PC-9 (cell line): ENCODE data around the gene KREMEN1.

Source experiments
- EZH2 ChIP-seq: fragments of 200-600 bp; sonication (generic); IDR thresholded peaks from 2 replicates; pipeline ENCODE4 v1.8.0; 2017; ENCODE audit warnings: antibody characterized with exemption, low read depth
- TF ChIP-seq, protein P1 (sequence below): fragments of 200-600 bp; sonication (generic); conservative IDR thresholded peaks from 2 replicates; pipeline ENCODE4 v1.6.1; 2017; ENCODE audit warnings: mixed run types, antibody characterized with exemption, mild to moderate bottlenecking, moderate library complexity

DNA sequence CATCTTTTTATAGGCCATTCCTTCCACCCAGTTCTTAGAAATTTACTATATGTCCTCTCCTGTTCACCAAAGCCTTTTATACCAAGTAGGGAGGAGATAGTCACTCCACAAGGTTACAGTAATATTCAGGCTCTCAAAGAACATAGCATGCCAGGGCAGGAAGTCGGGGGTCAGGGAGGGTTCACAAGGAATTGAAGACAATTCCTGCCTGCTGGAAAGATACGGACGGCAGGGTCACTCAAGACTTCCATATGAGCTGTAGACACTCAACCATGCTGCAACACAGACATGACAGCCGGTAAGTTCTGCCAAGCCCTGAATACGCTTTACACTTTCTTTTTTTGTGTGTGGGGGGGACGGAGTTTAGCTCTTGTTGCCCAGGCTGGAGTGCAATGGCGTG lies 11.9 kb upstream of the KREMEN1 start:
- TF ChIP-seq, protein P1, sequence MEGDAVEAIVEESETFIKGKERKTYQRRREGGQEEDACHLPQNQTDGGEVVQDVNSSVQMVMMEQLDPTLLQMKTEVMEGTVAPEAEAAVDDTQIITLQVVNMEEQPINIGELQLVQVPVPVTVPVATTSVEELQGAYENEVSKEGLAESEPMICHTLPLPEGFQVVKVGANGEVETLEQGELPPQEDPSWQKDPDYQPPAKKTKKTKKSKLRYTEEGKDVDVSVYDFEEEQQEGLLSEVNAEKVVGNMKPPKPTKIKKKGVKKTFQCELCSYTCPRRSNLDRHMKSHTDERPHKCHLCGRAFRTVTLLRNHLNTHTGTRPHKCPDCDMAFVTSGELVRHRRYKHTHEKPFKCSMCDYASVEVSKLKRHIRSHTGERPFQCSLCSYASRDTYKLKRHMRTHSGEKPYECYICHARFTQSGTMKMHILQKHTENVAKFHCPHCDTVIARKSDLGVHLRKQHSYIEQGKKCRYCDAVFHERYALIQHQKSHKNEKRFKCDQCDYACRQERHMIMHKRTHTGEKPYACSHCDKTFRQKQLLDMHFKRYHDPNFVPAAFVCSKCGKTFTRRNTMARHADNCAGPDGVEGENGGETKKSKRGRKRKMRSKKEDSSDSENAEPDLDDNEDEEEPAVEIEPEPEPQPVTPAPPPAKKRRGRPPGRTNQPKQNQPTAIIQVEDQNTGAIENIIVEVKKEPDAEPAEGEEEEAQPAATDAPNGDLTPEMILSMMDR = no peak
- TF ChIP-seq EZH2 = no peak
